ENCODE data around the gene IMP4.

The IMP4 gene

DNA sequence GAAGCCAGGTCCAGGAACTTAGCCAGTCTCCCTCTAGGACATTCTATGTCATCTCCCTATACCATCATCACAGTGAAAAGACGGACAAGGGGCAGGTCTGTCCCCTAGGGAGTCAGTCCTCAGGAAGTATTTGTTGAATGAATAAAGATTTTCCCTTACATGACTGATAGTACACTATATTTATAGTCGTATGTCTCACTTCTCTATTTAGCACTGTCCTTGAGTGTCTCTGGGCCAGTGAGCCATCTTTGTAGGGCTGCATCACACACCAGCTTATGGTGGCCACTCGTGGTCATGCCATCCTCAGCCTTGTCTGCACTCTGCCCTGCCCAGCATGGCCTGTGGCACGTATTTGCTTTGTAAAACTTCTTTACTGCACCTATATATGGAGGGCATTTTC, 38.9 kb downstream of the IMP4 start:
- TF ChIP-seq, protein P1, sequence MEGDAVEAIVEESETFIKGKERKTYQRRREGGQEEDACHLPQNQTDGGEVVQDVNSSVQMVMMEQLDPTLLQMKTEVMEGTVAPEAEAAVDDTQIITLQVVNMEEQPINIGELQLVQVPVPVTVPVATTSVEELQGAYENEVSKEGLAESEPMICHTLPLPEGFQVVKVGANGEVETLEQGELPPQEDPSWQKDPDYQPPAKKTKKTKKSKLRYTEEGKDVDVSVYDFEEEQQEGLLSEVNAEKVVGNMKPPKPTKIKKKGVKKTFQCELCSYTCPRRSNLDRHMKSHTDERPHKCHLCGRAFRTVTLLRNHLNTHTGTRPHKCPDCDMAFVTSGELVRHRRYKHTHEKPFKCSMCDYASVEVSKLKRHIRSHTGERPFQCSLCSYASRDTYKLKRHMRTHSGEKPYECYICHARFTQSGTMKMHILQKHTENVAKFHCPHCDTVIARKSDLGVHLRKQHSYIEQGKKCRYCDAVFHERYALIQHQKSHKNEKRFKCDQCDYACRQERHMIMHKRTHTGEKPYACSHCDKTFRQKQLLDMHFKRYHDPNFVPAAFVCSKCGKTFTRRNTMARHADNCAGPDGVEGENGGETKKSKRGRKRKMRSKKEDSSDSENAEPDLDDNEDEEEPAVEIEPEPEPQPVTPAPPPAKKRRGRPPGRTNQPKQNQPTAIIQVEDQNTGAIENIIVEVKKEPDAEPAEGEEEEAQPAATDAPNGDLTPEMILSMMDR (IDR thresholded peaks at IDR 0.05; ENCODE audit: insufficient read depth, low read depth, low read length, missing control alignments): no peak
- H3K4me3 ChIP-seq (ENCODE audit: low read depth, low read length): no peak overlapping the region

DNA sequence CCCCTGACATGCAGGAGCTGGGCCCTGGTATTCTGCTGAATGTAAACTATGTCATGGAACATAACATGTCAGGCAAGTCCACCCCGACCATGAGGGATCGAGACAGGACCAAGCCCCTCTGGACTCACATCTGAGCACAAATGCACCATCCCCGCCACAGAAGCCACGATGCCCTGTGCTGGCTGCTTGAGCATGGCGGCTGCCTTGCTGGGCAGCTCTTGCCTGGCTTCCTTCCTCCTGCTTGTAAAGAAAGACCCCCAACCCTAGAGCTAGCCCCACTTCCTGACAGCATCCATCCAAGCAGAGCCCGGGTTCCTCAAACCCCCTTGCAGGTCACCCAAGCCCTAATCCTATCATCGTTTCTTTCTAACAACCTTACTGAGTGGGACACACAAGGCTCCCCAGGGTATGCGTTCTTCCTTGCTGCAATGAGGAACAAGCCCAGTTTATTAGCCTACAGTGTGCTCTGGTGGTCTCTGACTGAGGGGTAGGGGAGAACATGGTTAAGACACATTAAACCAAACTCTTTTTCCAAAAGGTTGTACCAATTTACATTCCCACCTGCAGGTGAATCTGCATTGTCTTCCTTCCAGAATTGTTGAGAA, 39.7 kb downstream of the IMP4 start:
- no peak for DNase-seq (ENCODE audit: low read depth)
- H3K4me3 ChIP-seq (ENCODE audit: low read depth, low read length): no peak overlapping the region
- TF ChIP-seq, protein P1 (IDR thresholded peaks at IDR 0.05; ENCODE audit: insufficient read depth, low read depth, low read length, missing control alignments): no peak

More for the DNA sequence above, 38.9 kb downstream of the IMP4 start:
- DNase-seq (ENCODE audit: low read depth): no peak

DNA sequence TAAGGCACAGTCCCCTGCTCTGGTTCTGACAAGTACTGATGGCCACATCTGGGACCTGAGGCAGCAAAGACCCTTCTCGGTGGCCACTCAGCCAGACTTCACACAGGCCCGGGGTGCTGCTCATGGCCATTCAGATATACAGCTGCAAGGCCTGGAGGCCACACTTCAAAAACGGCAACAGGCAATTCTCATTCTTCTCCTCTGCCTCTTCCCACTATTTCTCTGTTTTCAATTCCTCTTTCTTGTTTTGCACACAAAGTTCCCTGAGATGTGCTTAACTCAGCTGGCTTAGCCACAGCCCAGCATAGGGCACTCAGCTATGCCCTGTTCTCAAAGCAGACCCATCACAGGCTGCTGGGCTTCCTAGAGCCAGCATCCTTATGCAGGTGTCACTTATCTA, 43.0 kb downstream of the IMP4 start:
- peak; percentile 44 for DNase-seq (ENCODE audit: low read depth)
- H3K4me3 ChIP-seq (ENCODE audit: low read depth, low read length): no peak overlapping the region

DNA sequence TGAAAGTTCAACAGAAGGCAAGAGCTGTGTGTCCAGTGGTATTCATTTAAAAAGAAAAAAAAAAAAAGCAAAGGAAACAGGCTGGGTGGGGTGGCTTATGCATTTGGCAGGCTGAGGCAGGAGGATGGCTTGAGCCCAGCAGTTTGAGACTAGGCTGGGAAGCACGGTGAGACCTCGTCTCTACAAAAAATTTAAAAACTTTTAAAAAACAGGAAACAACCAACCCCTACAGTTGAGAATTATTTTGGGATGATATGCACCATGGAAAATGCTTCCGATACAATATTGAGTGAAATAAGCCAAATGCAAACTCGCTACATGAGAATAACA, 44.3 kb downstream of the IMP4 start:
- DNase-seq (ENCODE audit: low read depth): no peak
- TF ChIP-seq, protein P1 (IDR thresholded peaks at IDR 0.05; ENCODE audit: insufficient read depth, low read depth, low read length, missing control alignments): no peak
- H3K4me3 ChIP-seq (ENCODE audit: low read depth, low read length): no peak overlapping the region

More for the DNA sequence above, 43.0 kb downstream of the IMP4 start:
- TF ChIP-seq, protein P1 (IDR thresholded peaks at IDR 0.05; ENCODE audit: insufficient read depth, low read depth, low read length, missing control alignments): no peak

DNA sequence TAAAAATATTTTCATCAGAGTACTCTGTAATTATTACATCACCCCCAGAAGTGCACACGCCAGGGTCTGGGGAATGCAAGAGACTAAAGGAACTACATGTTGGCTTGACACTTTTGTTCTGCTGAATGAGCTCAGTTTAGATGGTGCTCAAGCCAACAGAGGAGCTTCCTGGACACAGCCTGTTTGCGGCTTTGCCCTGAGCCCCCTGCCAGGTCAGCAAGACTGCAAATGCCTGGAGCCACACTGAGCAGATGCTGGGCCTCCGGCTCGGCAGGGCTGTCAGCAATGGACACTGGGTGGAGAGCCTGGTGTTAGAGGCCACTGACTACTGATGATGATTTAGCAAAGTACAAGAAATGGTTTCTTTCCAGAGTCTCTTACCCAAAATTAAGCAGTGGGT, 45.1 kb downstream of the IMP4 start:
- TF ChIP-seq, protein P1 (IDR thresholded peaks at IDR 0.05; ENCODE audit: insufficient read depth, low read depth, low read length, missing control alignments): no peak
- H3K4me3 ChIP-seq (ENCODE audit: low read depth, low read length): no peak overlapping the region
- DNase-seq (ENCODE audit: low read depth): no peak

DNA sequence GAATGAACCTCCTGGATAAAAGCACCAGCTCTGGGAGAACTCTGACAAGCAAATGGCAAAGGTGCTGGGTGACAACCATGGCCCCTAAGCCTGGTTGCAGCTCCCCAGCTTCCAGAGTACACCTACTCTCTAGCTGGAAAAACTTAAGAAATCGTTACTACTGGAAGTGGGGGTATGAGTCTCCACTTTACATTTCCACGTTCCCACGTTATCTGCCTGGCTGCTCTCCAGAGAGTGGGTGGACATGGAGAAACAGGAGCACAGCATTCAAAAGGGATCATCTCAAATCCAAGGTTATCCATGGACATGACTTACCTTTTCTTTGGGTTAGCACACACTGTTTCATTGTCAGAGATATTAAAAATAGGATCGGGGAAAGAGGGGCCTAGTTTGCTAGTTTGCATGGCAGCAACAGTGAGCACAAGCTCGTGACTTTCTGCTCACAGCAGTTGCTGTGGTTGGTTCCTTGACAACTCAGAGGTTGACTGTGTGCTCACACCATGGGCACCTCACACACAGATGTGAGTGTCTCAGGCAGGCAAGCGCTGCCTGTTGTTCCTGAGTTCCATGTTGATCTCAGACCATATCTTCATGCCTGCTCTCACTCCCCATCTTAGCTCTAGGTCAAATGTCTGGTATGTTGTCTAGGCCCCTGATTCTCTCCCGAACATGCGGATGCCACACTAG, 45.7 kb downstream of the IMP4 start:
- TF ChIP-seq, protein P1 (IDR thresholded peaks at IDR 0.05; ENCODE audit: insufficient read depth, low read depth, low read length, missing control alignments): no peak
- H3K4me3 ChIP-seq (ENCODE audit: low read depth, low read length): no peak overlapping the region
- DNase-seq (ENCODE audit: low read depth): no peak

DNA sequence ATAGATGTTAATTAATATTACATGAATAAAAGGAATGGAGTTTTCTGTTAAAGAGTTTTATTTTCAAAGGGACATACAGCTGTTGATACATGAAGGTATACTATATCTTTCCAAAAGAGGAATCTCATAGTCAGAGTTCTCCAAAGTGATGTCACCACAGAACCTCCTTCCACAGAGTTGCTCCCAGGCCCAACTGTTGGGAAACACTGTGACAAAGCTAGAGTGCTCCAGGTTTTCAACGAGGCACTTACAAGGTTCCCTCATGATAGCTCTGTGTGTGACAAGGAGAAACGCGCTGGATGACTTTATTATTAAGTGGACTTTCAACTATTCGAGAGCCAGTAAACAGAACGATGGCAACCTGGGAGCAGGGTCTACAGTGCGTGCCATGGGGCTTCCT, 46.7 kb downstream of the IMP4 start:
- H3K4me3 ChIP-seq (ENCODE audit: low read depth, low read length): no peak overlapping the region
- TF ChIP-seq, protein P1 (IDR thresholded peaks at IDR 0.05; ENCODE audit: insufficient read depth, low read depth, low read length, missing control alignments): no peak

More for the DNA sequence above, 46.7 kb downstream of the IMP4 start:
- no peak for DNase-seq (ENCODE audit: low read depth)
